Measurements from ENCODE around the gene C1QTNF2.

DNA sequence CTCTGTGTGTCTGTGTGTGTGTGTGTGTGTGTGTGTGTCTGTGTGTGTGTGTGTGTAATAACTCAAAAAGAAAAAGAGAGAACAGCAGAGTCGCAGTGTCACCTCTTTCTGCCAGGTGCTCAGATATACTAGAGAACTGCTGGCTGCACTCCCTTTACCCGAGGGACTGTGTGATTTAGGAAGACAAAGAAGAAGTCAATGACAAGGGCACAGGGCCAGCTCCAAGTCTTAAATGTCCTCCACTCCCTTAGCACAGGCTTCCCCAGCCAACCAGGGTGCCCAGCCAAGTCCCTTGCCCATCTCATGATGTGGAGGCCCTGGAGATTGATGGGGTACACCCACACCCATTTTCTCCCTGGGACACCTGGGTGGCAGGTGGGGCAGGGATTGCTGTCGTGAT, 66.7 kb downstream of the C1QTNF2 start:
- TF ChIP-seq, protein P1, sequence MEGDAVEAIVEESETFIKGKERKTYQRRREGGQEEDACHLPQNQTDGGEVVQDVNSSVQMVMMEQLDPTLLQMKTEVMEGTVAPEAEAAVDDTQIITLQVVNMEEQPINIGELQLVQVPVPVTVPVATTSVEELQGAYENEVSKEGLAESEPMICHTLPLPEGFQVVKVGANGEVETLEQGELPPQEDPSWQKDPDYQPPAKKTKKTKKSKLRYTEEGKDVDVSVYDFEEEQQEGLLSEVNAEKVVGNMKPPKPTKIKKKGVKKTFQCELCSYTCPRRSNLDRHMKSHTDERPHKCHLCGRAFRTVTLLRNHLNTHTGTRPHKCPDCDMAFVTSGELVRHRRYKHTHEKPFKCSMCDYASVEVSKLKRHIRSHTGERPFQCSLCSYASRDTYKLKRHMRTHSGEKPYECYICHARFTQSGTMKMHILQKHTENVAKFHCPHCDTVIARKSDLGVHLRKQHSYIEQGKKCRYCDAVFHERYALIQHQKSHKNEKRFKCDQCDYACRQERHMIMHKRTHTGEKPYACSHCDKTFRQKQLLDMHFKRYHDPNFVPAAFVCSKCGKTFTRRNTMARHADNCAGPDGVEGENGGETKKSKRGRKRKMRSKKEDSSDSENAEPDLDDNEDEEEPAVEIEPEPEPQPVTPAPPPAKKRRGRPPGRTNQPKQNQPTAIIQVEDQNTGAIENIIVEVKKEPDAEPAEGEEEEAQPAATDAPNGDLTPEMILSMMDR (IDR thresholded peaks at IDR 0.05; ENCODE audit: low read length): no peak
- TF ChIP-seq EZH2 (optimal IDR thresholded peaks at IDR 0.05; ENCODE audit: low read depth, low read length): no peak
